Forelimb muscle (tissue), 1 donor: ENCODE data around the gene GNS. TPM values are rescaled to one million over a fixed set of nuclear protein-coding genes. Genes with fewer than 3 reads are reported as not detected.
"Not testable (repeated sequence)": the region's sequence is repeated elsewhere in the genome, so short reads cannot be mapped to it uniquely, and the experiment has no call there.

Experiments
- DNase-seq: peaks from one replicate; pipeline ENCODE4 v3.0.0-alpha.2; 2013; ENCODE audit warnings: low read depth
- polyA plus RNA-seq: library from polyadenylated mRNA; unstranded; fragments of 120-200 nt; gene quantifications from one replicate; pipeline ENCODE4 v1.2.1, GENCODE V29; 2013; ENCODE audit not compliant: insufficient read length

Gene GNS
- 55.7 TPM for polyA plus RNA-seq

DNA sequence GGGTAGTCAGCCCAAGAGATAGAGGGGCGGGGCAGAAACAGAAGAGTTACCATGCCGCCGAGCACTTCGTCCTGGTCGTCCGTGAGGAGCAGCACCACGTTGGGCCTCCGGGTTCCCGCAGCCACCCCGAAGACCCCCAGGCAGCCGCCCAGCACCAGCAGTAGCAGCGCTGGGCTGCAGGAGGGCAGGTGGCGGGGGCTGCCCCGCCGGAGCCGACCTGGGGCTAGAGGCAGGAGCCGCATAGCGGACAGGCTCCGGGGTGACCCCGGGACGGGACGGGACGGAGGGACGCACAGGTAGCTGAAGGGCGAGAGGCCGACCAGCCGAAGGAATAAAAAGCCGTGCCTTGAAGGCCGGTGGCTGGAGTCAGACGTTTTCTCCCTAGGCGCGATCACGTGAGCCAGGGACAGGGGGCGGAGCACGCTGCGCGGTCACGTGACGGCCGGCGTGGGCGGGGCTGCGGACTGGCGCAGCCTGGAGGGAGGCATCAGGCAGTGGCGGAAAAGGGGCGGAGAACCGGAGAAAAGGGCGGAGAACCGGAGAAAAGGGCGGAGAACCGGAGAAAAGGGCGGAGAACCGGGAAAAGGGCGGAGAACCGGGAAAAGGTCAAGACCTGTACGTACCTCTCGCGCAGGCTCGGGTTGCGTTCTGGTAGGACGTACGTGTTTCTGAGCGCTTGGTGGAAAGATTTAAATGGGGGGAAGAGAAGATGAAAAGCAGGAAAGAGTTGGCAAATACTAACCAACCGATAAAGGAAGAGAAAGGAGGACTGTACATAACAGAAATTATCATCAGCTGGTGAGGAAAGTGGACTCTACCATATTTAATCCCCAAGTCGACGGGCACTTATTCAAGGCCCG, at the start of gene GNS:
TSS of gene GNS (minus strand) at position 372 of the 860 bp plus-strand sequence. CDS start at position 242, 130 bp downstream.
- peak; percentile 75 for DNase-seq

DNA sequence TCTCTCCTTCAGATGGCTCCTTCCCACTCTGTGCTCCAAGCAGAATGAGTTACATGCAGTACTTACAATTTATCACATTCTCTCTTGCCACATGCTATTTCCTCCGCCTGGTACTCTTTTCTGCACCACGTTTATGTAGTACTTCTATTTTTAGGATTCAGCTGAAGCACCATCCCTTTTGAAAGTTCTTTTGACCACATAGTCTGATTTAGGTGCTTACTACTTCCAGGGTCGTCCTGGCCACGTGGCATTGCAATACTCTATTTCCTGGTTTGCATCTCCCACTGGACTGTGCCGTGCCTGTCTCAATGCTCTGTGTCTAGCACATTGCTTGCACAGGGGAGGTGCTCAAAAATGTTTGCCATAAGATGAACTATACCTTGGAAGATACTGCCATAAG, 48.9 kb upstream of the GNS start:
- no peak for DNase-seq

DNA sequence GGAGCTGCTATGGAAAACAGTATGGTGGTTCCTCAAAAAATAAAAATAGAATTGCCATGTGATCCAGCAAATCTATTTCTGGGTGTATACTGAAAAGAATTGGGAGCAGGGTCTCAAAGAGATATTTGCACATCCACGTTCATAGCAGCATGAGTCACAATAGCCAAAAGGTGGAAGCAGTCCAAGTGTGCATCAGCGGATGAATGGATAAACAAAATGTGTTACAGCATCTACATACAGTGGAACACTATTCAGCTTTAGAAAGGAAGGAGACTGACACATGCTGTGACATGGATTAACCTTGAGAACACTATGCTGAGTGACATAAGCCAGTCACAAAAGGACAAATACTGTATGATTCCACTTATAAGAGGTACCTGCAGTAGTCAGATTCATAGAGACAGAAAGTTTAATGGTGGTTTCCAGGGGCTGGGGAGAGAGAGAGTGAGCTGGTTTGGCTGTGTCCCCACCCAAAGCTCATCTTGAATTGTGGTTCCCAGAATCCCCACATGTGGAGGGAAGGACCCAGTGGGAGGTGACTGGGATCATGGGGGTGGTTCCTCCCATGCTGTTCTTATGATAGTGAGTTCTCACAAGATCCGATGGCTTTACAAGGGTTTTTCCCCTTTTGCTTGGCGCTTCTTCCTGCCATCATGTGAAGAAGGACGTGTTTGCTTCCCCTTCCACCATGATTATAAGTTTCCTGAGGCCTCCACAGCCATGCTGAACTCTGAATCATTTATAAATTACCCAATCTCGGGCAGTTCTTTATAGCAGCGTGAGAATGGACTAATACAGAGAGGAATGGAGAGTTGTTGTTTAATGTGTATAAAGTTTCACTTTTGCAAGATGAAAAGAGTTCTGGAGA, 47.6 kb upstream of the GNS start:
- DNase-seq = no peak

DNA sequence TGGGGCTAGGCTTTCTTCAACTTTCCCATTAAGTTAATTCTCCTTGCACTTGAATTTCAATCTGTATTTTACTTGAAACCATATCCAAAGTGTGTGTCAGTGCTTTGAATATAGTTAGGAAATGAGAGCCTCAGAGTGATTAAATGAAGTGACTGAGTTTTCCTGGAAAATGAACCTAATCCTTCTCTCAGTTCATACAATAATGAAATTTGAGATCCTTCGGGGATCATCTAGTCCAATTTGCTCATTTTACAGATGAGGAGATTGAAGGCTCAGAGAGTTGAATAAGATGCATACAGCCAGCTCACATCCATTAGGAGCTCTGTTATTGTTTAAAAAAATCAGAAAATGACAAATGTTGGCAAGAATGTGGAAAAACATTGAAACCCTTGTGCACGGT, 47.0 kb upstream of the GNS start:
- DNase-seq = no peak

DNA sequence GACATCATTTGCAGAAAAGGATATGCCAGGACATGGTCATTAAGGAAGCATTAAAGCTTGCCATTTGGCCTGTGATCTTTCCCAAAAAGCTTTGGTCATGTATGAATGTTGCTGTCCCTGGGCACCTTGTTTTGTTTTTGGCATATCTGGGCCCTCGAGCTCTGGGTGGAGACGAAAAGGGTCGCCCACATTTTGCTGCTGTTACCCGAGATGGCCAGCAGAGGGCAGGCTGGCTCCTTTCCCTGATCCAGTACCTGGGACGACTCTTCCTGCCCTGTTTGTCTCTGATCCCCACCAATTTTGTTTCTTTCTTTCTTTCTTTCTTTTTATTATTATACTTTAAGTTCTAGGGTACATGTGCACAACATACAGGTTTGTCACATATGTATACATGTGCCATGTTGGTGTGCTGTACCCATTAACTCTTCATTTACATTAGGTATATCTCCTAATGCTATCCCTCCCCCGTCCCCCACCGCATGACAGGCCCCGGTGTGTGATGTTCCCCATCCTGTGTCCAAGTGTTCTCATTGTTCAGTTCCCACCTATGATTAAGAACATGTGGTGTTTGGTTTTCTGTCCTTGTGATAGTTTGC, 43.1 kb upstream of the GNS start:
- DNase-seq = not testable (repeated sequence)

DNA sequence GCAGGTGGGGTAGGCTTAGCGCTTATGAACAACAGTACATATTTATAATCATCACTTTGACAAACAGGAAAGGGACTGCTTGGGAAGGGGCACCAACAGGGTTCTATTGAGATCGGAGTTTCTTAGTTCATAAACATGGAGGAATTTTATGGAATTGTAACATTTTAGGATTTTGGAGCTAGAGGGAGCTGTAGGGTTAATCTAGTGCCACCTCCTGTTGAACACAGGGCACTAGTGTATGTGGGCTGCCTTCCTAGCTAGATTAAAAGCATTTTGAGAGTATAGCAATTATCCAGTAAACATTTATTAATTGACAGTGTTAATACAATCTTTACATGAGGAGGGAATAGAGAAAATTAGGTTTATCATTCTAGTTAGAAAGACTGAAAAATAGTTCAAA, 42.2 kb upstream of the GNS start:
- no peak for DNase-seq

DNA sequence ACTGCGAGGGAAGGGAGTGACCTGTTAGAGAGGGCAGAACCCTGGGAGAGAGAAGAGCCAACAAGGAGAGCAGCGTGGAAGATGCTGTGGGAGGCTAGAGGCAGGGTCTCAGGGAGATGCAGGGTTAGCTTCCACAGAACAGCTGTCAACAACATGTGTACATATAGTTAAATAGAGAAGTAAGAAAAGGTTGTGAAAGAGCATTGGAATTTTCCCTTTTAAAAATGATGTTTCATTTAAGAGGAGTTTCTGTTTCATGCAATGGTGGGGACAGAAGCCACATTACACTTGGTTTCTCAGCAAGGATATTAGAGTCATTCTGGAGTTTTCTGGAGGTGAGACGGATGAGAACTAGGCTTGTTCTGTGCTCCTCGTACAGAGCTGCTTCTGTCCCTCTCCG, 41.4 kb upstream of the GNS start:
- DNase-seq = no peak

DNA sequence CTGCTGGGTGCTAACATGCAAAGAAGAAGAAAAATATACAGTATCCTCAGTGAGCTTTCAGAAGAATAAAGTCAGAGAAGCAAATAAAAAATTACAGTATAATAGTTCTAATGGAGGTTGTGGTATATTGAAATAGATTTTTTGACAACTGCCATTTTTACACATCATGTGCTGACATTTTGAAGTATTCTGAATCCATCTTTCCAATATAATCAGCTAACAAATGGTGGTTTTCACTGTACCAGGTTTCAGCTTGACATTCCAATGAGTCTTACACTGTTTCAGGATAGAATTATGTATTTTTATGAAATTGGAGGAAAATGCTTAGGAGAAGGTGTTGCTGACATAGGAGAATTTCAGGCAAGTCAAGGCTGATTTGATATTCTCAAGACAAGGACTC, 39.0 kb upstream of the GNS start:
- DNase-seq = no peak

DNA sequence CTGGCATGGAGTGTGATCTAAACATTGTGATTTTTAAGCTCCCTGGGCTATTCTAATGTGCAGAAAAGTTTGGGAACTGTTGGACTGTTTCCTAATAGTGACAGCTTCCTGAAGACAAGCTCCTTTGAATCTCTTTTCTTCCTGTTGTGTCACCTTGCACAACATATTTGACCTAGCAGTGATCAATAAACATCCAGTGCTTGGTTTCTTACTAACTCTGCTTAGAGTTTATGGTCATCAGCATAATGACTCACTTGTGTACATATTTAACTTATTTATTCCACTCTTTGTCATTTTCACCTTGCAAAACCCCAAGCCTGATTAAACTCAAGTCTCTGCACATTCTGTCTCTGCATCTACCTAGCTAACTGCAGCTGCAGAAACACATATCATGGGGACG, 38.0 kb upstream of the GNS start:
- DNase-seq = no peak

DNA sequence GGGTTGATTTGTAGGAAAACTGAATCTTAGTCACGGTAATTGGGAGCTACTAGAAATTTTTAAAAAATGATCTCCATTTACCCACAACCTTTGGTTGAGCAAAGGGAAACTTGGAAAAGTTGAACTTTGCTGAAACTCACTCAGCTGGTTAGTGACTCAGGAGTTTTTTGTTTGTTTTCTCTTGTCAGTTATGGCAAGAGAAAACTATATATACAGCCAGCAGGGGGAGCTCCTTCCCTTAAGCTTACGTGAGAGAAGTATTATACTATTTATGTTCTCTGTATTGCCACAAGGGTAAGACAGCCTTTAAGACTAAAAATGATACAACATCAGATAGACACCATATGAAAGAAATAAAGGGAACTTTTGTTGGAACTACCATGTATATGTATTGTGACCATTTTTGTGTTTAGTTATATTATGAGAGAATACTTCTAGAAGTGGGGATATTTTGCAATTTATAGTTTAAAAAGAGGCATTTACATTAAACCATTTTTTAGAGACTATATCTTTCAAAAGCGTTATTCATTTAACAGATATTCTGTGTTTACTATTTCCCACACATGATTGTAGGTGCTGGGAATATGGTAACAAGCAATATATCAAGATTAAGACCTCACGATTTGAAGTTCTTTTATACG, 37.1 kb upstream of the GNS start:
- peak; percentile 61 for DNase-seq

DNA sequence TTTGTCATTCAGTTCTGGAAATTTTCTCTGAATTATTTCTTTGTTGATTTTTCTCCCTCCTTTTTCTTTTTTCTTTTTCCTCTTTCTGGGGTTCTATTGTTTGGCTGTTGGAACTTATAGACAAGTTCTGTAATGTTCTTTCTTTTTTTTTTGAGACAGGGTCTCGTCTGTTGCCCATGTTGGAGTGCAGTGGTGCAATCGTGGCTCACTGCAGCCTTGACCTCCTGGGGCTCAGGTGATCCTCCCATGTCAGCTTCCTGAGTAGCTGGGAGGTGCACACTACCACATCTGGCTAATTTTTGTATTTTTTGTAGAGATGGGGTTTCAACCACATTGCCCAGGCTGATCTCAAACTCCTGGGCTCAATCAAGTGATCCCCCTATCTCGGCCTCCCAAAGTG, 35.1 kb upstream of the GNS start:
- no peak for DNase-seq

DNA sequence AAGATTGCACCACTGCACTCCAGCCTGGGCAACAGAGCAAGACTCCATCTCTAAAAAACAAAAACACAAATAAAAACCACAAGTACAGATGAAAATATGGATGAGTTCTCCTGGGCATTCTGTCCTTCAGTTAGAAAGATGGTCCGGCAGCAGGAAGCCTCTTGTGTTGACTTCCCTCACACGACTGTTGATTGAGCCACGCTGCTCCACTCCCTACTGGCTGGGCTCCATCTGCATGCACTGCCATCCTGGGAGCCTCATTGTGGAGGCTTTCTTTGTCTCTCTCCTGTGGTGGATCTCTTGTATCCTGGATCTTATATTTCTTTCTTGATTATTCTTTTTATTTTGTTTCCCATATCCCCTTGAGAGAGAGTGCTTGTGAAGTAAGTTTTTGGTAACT, 34.4 kb upstream of the GNS start:
- DNase-seq = no peak

DNA sequence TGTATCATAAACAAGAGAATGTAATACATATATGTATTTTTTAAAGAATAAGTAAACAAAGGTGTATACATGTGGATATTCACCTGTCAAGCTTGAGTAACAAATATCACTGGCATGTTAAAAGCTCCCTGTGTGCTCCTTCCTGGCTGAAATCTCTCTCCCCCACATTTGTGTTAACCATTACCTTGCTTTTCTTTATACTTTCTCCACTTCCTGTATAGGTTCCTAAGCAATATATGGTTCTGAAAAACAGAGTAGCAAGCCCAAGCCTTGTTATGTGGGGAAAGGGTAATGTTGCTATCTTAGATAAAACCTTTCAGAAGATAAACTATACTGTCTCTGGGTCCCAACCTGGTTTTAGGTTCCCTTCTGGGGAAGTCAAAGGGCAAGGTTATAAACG, 32.9 kb upstream of the GNS start:
- DNase-seq = no peak

DNA sequence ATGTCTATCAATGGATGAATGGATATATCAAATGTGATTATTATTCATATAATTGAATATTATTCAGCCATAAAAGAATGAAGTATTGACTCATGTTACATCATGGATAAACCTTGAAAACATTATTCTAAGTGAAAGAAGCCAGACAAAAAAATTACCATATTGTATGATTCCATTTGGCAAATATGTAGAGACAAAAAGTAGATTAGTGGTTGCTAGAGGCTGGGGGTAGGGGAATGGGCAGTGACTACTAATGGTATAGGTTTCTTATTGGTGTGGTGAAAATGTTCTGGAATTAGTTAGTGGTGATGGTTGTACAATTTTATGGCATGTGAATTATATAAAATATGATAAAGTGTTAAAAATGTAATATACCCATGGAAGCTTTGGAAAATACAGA, 31.8 kb upstream of the GNS start:
- no peak for DNase-seq

DNA sequence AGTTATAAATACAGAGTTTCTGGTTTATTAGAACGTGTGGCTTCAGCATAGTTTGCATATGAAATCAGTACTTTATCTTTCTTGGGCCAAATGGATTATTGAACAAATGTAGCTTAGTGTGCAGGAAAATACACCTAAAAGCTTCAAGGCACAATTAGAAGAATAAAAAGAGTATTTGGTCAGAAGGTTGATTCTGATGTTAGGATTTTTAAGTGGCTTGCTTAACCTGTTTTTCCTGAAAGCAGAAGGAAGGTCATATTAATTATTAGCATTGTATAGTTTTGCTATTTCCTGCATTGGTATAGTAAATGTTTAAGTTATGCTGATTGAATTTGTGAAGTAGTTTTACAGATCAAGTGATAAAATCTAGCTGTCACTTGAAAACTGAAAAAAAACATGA, 31.0 kb upstream of the GNS start:
- DNase-seq = no peak

DNA sequence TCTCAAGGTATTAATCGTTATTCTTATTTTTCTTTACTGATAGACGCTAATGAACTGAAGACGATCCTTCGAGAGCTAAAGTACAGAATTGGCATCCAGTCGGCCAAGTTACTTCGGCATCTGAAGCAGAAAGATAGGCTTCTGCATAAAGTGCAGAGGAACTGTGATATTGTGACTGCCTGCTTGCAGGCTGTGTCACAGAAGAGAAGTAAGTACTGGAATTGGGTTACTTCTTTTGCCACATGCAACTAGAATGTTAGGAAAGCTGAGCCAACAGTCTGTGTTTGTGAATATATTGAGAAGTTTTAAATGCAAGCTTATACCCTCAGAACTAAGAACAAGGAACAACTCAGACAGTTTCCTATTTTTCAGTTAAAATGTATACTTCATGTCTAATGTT, 26.6 kb upstream of the GNS start:
- DNase-seq = no peak

DNA sequence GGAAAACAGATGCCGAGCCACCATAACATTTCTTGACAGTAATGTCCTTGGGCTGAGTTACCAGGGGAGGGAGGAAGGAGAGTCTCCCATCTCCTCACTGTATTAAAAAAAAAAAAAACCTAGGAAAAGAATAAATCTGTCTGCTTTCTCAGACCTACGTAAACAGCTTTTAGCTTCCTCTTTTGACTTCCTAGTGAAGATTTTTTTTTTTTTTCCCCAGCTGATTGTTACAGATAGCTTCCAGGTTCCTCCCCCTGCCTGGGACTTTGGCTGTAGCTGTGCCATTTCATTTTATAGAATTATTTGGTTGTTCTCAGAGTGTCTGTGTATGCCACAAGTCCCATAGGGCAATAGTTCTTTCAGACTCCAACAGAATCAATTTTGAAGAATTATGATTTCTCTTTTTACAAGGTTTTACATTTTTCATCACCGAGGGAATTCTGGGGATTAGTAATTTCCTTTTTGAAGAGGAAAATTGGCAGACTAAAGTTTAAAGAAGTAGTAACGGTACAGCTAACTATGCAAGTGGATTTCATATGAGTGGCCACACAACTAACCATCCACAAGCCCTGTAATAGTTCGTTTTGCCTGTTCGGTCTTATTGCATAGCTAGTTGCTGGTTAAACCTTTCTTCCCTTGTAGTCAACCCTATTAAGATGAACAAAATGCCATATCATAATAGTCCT, 23.1 kb upstream of the GNS start:
- no peak for DNase-seq

DNA sequence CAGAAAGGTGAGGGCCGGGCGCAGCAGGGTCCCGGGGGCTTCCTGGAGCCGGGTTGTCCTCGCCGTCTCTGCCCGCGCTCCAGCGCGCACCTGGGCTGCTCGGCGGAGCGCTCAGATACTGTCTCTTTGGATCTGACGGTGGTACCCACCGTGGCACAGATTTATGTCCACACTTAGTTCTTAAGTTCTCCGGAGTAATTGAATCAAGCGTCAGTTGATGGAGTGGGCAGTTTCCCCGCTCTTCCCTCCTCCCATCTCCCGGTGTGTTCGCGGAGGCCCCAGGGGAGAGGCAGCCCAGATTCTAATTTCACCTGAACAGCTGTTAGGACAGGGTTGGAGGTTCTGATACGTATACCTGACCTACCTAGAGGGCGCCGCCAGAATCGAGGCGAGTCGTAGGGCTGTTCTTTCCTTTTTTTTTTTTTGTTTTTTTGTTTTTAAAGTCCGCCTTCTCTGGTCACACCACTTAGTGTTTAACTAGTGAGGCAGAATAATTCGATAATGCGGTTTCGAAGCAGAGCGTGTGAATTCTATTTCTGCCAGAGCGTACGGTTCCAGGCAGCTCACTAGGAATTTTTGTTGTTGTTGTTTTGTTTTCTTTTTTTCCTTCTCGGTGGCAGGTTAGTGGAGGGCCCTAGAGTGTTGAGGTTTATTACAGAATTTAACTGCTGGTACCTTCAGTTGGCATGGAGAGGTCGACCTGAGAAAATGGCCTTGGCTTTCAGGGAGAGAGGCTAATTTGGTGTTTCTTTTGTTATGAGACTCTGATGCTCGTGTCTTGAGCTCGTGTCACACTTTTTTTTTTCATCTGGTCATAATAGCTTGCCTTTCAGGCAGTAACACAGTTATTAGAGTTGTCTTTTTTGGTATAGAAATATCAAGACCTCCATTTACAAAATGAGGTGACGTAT, 22.3 kb upstream of the GNS start:
- DNase-seq = no peak

DNA sequence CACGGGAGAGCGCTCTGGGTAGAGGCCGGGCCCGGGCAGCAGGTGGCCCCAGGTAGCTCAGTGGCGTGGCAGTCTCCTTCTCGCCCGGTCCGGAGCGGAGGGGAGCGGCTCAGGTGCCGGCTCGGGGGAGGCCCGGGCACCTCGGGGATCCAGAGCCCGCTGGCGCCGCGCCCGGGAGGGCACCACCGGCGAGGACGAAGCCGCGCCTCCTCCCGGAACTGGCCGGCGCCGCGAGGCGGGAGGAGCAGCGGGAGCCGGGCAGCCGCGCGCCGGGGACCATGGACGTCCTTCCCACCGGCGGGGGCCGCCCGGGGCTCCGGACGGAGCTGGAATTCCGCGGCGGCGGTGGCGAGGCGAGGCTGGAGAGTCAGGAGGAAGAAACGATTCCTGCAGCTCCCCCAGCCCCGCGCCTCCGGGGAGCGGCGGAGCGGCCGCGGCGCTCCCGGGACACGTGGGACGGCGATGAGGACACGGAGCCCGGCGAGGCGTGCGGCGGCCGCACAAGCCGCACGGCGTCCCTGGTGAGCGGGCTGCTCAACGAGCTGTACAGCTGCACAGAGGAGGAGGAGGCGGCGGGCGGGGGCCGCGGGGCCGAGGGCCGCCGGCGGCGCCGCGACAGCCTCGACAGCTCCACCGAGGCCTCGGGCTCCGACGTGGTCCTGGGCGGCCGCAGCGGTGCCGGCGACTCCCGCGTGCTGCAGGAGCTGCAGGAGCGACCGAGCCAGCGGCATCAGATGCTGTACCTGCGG, 21.5 kb upstream of the GNS start:
- DNase-seq = no peak

DNA sequence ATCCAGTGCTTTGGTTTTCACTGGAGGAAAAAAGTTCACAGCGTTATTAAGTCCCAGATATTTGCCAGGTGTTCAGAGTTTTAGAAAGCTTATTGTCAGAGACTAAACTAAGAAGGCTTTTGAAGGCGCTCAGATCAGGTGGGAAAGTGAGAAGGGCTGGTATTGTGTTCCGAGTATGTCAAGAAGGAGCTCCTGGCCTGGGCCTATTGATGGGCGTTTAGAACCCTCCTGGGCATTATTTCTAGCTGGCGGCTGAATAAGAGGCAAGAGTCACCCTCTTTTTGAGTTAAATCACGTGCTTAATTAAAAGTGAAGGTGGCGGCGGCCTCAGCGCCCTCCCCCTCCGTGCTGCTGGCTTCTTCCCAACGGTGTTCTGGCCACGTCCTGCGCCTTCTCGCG, 20.9 kb upstream of the GNS start:
- no peak for DNase-seq
